WERI-Rb-1 (cell line): ENCODE results near the gene CCDC12.

ENCODE experiments used
- DNase-seq: peaks from one replicate; pipeline ENCODE4 v3.0.0-alpha.2; 2020
- H3K27ac ChIP-seq: fragments of 250-450 bp; sonication (Bioruptor Pico); 2 replicates; pipeline ENCODE4 v1.5.1; 2020; ENCODE audit warnings: mild to moderate bottlenecking, moderate library complexity
- H3K27me3 ChIP-seq: fragments of 250-450 bp; sonication (Bioruptor Pico); 2 replicates; pipeline ENCODE4 v1.5.1; 2021; ENCODE audit warnings: mild to moderate bottlenecking, low read depth, moderate library complexity; ENCODE audit not compliant: insufficient read depth, severe bottlenecking
- H3K36me3 ChIP-seq: fragments of 250-450 bp; sonication (Bioruptor Pico); 2 replicates; pipeline ENCODE4 v1.5.1; 2020; ENCODE audit warnings: mild to moderate bottlenecking, moderate library complexity
- H3K4me3 ChIP-seq: 2 replicates; pipeline ENCODE4 v1.5.1; 2011; ENCODE audit warnings: low read depth, mild to moderate bottlenecking, control low read depth, low read length
- H3K9me3 ChIP-seq: fragments of 250-450 bp; sonication (Bioruptor Pico); 2 replicates; pipeline ENCODE4 v1.5.1; 2021; ENCODE audit warnings: mild to moderate bottlenecking, moderate library complexity; ENCODE audit not compliant: severe bottlenecking
- CTCF ChIP-seq: IDR thresholded peaks from 2 replicates; pipeline ENCODE4 v1.5.1; 2011; ENCODE audit warnings: low read depth, mild to moderate bottlenecking, control low read depth, inconsistent platforms, low read length

Gene CCDC12

GRCh38 chr3:46942076-46942475 is 34.5 kb downstream of the CCDC12 start:
- Histone ChIP-seq H3K27ac (no peak overlapping the region), H3K36me3 (peaks cover 43% of the 10 kb centered on the region), H3K27me3 (no peaks in the 10 kb centered on the region), H3K9me3 (no peaks in the 10 kb centered on the region), H3K4me3 (no peak overlapping the region)
- TF ChIP-seq CTCF: no peak
- no peak for DNase-seq

- Histone ChIP-seq H3K4me3 (no peak overlapping the region), H3K27me3 (no peaks in the 10 kb centered on the region), H3K36me3 (peaks cover 52% of the 10 kb centered on the region), H3K9me3 (no peaks in the 10 kb centered on the region), H3K27ac (peak overlapping the region; percentile 42)
- DNase-seq: no peak
- TF ChIP-seq CTCF: no peak
Observed at GRCh38 chr3:46939578-46940445, 36.7 kb downstream of the CCDC12 start.

DNA sequence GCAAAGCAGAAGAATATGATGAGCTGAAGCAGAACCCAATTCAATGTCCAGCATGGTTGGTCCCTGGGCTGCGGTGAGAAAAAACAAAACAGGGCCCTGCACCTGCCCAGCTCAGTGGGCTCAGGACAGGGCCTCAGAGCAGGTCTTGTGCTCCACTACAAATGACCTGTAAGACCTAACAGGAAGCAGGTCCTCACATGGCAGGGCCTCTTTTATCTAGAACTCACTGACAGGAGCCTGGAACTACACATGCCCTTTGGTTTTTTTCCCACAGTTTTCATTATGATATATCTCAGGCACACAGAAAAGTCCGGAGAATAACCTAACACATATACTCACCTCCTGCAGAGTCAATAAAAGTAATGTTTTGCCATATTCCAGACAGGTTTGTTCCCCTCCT is 38.4 kb downstream of the CCDC12 start:
- Histone ChIP-seq H3K9me3 (no peaks in the 10 kb centered on the region), H3K36me3 (peaks cover 51% of the 10 kb centered on the region), H3K4me3 (no peak overlapping the region), H3K27ac (no peak overlapping the region), H3K27me3 (no peaks in the 10 kb centered on the region)
- no peak for TF ChIP-seq CTCF
- DNase-seq: no peak

DNA sequence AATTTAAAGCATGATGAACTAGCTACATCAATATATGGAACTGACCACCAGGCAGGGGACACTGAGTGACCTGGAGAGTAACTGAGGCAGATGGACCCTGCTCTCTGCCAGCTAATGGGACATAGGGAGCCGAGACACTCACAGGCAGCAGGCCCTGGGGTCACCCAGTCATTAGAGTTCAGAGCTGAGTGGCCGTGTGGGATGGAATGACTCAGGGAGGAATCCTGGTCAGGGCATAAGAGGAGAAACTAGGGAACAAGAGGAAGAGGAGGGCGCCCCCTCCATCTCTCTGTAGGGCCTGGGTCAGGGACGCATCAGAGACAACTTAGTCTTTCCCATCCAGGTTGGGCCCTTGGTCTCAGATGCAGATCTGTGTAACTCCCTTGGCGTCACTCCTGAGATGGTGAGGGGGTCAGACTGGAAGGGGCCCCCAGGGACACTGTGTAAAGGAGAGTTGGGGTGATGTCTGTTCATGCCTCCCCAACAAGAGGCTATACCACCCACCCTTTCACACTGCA is 39.8 kb downstream of the CCDC12 start:
- Histone ChIP-seq H3K4me3 (no peak overlapping the region), H3K27ac (no peak overlapping the region), H3K36me3 (peaks cover 50% of the 10 kb centered on the region), H3K9me3 (no peaks in the 10 kb centered on the region), H3K27me3 (no peaks in the 10 kb centered on the region)
- TF ChIP-seq CTCF: no peak
- no peak for DNase-seq

GRCh38 chr3:46935989-46936558 is 40.5 kb downstream of the CCDC12 start:
- H3K9me3 ChIP-seq: no peaks in the 10 kb centered on the region
- TF ChIP-seq CTCF: no peak
- no peak overlapping the region for H3K4me3 ChIP-seq
- H3K27ac ChIP-seq: no peak overlapping the region
- H3K27me3 ChIP-seq: no peaks in the 10 kb centered on the region
- H3K36me3 ChIP-seq: peaks cover 50% of the 10 kb centered on the region
- DNase-seq: no peak
